NOMO-1 treated with dmso at 0.1 percent for 144 hours (cell line): ENCODE results near the gene THUMPD3.

Experiments used
- DNase-seq: peaks from one replicate; lab custom pipeline; 2025; ENCODE audit not compliant: unreplicated experiment; lab: John Stamatoyannopoulos, UW

THUMPD3 gene

DNA sequence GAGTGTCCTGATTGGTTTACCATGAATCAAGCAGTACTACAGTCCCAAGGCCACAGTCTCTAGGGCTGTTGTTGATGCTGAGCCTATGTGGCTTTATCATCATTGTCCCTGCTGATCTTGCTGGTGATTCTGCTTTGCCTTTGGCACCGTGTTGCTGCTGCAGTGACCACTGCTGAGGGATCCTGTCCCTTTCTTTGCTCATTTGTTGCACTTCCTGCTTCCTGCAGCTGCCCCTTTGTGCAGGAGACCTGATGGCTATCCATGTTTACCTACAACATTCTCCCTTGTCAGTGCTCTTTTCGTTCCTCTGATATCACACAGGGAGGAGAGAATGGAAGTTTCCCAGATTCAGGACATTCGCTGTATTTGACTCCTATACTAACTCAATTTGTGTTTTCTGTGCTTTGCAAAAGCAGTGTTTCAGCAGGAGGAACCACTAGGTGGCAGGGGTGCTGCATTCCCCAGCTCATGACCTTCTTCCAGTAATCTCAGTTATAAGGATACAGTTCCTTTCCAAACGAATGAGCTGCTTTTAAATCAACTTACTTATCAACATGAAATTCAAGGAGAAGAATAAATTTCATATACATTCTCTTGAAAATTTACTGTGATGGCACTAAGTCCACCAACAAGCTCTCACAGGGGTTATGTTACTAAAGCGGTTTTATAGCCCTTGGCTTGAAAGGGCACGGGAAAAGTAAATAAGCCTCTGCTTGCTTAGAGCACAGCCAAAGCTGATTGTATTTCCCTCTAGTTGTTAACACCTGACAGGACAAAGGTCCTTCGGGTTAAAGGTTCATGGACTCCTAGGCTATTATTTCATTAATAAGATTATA is 9.7 kb upstream of the THUMPD3 start:
- DNase-seq: peak; percentile 17

DNA sequence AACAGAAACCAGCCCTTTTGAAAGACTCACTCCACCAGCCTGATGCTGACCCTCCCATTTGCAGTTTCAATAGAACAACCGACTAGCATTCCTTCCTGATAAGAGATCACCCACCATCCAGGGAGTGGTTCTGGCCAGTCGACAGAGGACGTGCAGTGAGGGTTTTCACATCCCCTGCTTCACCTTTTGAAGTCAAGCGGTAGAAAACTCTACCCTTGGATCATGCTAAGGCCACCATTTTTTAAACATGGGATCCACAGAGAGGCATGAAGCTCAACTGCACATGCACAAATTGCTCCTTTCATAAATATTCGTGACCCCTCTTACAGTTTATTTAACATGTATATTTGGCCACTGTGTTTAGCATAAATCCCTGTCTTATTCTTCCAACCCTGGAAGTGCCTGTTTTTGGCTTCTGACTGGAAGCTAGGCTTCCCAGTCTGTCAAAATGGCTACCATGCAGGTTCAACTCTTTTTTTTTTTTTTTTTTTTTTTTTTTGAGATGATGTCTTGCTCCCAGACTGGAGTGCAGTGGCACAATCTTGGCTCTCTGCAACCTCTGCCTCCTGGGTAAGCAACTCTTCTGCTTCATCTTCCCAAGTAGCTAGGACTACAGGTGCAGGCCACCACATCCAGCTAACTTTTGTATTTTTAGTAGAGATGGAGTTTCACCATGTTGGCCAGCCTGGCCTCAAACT is 1.0 kb upstream of the THUMPD3 start:
- no peak for DNase-seq

DNA sequence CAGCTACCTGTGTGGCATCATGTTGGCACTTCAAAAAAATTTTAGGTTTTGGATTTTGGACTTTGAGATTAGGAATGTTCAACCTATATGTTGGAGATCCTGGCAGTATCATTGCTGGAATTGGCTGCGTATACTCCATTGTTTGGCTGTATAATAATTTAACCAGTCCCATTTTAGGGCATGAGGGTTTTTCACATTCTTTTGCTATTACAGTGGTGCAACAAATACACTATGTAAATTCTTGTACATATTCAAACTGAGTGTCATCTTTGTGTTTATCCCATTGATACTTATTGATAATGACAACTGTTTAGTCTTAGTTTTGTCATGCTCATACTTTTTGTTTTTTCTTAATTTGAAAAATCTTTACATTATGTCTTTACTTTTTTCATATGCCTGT is 6.7 kb downstream of the THUMPD3 start:
- no peak for DNase-seq

DNA sequence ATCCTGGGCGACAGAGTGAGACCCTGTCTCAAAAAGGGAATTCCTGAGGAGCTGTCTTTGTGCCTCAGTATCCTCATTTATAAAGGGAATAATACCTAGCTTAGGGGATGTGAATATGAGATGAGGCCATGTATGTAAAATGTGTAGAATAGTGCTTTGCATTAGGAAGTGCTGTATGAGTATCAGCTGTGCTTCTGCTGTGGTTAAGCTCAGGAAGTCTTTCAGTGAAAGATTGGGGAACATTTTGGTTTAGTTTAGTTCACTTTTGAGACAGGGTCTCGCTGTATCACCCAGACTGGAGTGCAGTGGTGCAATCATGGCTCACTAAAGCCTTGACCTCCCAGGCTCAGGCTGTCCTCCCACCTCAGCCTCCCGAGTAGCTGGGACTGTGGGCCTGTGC is 10.6 kb downstream of the THUMPD3 start:
- no peak for DNase-seq

DNA sequence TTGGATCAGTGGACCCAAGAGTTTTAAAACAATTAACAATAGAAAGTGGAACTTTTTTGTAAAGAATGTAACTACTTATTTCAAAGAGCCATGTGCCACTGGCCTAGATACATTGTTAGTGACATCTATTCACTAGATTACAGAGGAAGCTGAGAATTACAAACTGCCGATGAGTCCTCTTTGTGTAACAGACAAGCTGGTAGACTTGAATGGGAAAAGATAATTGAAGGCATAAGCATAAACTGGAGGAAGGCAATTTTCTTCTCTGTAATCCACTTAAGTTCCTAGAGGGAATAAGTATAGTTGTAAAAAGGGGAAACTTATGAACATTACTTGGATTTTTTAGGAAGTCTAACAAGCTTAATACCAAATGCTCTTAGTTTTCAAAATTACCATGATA is 15.1 kb downstream of the THUMPD3 start:
- DNase-seq: no peak

DNA sequence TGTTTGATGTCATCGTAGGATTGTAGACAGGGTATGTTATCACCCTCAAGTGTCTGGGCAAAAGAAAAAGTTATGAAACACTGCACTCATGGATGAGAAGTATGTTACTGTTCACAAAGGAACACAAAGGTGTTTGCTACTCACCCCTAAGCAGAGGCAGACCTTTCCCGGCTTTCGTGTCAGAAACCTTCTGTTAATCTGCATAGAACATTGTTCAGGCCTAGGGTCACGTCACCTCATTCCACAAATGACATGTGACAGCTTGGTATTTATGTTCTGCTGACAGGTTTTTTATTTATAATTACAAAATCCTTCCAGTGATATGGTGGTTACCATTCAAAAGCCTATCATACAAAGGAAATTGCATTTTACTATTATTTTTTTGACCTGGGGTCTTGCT is 16.5 kb downstream of the THUMPD3 start:
- no peak for DNase-seq

DNA sequence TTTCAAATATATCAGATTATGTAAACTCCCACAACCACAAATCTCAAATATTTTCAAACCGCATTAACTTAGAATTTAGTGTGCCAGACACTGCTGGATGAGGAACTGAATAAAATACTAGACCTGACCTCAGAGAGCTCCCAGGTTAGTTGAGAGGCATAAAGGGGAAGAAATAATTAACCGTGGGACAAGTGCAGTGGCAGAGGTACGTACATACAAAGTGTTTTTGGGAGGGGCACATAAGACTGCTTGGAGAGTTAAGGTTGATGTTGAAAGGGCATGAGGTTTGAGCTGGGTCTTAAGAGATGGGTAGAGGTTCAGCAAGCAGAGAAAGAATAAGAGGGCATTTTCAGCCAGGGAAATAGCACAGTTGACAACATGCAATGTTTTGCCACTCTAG is 17.2 kb downstream of the THUMPD3 start:
- no peak for DNase-seq

DNA sequence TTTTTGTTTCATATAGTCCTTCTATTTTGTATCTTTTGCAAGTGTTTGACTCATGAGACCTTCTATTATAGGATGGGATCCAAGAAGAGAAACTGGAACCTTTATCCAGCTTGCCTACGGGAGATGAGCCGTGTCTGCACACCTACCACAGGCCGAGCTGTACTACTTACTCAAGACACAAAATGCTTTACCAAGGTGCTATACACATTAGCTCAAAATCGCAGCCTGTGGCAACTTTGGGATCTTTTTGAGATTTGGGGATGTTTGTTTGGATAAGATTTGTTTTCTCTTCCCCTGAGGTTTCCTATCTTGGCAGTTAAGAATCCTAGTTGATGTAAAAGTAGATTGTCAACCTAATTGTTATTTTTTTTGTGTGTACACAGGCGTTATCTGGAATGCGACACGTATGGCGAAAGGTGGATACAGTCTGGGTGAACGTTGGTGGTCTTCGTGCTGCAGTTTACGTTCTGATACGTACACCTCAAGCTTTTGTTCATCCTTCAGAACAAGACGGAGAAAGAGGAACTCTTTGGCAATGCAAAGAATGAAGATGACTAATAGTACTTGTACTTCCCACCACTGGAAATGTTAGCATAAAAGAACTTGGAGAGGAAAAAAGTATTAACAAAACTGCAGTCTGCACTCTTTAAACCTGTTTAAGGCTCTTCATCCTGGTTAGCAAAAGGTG is 21.4 kb downstream of the THUMPD3 start:
- no peak for DNase-seq

DNA sequence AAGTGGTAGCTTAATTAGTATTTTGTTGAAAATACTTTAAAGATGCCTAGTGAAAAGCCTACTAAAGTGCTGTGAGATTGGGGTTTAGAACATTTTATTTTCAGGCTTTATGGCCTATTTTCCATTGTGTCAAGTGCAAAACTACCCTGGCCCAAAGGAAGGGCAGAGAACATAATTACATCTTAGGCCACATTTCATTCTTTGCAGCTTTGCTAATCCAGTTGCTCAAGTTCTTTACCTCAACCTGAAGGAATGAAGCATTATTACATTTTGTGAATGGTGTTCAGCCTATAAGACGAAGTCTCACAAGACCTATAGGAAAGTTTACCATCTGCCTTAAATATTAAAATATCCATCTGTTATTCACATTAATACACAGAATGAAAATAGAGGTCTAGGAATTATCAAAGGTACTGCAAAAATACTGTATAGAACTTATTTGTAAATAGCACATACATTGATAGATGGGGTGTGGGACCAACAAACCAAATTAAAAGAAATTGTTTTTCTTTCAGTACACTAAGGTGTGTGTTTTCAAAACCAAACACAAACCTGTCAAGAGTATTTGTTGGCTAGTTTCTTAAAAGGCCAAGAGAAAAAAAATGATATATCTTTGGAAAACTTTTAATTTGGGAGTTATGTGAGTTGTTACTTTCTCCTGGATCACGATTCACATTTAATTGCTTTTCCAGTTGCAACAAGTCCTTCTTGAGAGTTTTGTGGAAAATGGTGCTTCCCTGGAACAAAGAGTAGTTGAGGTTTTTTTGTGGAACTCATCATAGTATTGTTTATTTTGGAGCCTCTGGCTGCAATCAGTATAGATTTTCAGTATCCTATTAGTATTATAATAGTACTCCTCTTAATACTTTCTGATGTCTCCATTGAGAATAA is 22.6 kb downstream of the THUMPD3 start:
- no peak for DNase-seq

DNA sequence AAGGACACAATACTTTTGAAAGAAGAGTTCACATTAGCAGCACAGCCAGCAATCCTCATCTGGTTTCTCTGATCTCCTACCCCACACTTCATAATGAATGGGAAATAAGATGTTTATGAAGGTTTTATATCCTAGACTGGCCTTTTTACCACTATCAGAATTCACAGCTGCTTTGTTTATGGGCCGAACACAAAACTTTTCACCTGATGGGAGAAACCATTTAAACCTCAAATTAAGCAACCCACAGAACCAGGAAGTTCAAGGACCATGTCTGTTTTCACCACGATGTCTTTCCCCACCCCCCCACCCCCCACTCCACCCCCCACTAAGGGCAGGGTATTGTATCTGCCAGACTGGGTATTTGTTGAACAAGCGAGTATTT is 23.2 kb downstream of the THUMPD3 start:
- no peak for DNase-seq

DNA sequence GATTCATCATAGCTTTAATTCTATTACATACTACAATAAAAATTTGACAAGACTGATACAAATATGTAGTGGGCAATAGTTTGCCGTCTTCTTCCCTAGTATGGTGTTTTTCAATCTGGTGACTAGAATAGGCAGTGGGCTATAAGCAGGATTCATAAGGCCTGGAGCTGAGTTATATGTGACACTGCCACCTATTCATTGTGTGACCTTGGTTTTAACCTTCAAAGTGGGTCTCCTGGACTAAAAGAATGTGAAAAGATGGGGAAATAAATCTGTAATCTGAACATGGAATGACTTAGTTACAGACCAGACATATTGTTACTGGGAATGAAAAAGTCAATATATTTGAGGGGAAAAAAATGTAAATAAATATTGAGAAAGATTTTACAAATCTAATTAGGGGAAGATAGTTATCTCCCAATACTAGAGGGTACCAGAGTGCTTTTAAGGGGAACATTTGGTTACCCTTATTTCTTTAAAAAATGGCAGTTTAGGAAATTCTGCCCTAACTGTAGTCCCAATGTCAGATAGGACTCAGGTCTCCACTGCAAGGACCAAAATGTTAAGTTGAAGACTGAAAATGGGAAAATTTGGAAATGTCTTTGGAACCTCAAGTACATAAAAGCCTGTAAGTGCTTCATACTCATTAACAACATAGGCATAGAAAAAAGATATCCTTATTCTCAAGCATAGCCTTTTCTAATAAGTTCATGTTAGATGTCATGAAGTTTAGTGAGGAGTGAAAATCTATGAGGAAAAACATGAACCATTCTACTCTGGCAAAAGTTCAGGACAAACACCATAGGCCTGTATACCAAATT is 23.9 kb downstream of the THUMPD3 start:
- no peak for DNase-seq

DNA sequence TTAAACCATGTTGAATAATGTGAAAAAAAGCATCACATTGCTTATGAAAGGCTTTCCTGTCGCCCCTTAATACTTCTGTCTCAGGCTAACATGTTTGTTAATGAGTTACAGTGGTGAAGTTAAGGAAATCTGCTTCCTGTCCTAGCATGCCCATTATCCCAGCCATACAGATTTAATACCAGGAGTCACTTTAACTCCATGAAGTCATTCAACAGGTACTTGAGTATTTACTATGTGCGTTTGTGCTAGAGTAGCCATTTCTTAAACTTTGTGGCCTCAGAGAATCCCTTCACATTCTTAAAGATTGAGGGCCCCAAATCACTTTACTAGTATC is 24.4 kb downstream of the THUMPD3 start:
- DNase-seq: no peak

DNA sequence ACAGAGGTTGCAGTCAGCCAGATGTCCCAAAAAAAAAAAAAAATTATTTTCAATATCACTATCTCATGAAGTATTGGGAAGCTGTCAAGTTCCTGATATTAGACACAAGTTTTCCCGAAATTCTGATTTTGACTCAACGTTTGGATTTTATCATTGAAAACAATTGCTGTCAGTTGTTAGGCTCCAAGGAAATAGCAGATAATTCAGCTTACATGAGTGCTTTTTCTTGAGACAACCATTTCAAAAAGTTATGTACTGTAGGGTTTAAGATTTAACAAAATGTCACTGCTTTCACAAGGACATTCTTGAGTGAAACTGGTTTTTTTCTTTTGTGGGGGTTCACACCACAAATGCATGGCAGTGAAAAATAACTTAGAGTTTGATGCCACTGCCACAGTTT is 25.3 kb downstream of the THUMPD3 start:
- no peak for DNase-seq

DNA sequence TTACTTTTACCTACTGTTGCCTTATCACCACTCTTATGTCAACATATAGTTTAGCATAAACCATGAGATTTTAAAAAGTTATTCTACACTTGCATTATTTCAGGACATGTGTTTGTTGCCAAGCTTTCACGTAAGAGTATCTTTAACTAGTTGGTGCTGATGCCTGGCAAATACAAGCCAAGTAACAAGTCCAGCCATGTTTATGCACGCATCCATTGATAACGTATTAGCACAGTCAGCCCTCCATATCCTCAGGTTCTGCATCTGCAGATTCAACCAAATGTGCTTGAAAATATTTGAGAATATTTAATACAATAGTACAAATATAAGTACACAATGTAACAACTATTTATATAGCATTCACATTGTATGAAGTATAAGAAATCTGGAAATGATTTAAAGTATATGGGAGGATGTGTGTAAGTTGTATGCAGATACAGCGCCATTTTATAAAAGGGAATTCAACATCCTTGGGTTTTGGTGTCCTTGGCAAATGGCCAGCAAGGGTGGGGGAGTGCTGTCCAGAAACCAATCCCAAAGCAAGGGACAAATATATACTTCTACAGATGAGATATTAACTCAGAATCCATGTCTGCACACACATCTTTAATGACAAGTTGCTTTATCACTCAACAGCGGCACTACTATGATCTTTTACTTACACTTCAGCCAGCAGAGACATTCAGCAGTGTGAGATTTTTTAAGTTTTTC is 25.9 kb downstream of the THUMPD3 start:
- no peak for DNase-seq

DNA sequence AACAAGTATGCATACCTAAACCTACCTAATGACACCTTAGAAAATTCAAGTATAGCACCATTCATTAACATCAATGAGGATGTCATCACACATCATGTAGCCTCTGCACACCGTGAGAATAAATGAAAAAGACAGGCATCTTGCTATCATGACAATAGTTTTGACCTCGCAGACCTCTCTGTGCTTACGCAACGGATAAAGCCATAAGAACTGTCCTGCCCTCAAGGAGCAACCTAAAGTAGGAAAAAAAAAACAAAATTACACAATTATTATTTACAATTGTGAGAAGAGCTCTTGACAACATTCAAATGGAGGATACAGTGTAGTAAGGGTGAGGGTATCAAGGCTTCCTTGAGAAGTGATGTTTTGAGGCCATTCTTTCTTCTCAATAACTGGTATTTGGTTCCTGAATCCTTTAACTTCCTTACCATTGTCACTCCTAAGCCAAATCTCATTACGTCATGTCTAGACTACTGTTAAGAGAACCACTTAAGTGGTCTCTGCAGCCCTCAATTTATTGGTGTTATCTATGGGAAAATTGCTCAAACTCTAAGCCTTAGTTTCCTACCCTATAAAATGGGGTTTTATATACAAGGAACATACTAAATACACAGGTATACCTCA is 27.5 kb downstream of the THUMPD3 start:
- no peak for DNase-seq

DNA sequence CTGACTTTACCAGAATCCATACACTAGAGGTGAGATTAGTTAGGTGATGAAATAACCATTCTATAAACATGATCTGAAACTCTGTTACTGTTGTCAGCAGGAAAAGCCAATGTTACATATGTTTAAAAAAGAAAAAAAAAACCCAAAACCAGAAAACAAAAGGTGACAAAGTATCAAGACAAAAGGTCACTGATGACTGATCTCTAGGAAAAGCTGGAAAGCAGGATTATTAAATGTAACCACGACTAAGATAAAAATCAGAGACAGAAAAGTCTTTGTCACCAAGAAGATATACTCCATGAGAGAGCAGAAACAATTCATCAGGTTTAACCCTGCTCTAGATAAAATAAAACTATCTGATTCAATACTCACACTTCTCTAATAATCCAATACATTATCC is 29.2 kb downstream of the THUMPD3 start:
- DNase-seq: no peak

DNA sequence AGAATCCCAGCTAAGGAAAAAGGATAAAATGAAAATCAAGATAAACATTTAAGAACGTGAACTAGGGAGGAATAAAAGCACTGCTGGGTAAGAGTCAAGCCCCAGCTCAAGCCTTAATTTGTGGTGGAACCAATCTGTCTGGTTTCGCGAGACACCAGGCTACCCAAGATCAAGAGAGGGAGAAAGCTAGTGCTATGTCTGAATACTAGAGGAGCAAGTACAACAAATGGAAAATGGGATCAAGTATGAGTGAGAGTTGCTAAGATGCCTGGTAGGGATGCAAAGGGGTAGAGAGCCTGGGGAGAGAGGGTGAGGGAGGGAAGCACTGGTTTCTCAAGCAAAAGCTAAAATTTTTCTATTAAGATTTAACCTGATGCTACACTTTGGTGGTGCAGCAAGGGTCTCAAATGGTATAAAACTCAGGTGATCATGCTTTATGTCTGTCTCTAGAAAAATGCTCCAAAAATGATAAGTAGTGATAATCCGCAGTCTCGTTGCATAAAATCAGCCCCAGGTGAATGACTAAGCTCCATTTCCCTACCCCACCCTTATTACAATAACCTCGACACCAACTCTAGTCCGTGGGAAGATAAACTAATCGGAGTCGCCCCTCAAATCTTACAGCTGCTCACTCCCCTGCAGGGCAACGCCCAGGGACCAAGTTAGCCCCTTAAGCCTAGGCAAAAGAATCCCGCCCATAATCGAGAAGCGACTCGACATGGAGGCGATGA is 32.9 kb downstream of the THUMPD3 start:
- no peak for DNase-seq

DNA sequence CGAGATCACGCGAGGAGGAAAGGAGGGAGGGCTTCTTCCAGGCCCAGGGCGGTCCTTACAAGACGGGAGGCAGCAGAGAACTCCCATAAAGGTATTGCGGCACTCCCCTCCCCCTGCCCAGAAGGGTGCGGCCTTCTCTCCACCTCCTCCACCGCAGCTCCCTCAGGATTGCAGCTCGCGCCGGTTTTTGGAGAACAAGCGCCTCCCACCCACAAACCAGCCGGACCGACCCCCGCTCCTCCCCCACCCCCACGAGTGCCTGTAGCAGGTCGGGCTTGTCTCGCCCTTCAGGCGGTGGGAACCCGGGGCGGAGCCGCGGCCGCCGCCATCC is 33.4 kb downstream of the THUMPD3 start:
- peak; percentile 94 for DNase-seq
